GM21529 (cell line): ENCODE results near the gene RPUSD3.
"Not testable (repeated sequence)": the region's sequence is repeated elsewhere in the genome, so short reads cannot be mapped to it uniquely, and the experiment has no call there.

Experiments
- ATAC-seq: cut with Tn5 transposase; IDR thresholded peaks from one replicate; pipeline ENCODE4 v1.9.1; 2021; ENCODE audit not compliant: unreplicated experiment

Gene RPUSD3, protein sequence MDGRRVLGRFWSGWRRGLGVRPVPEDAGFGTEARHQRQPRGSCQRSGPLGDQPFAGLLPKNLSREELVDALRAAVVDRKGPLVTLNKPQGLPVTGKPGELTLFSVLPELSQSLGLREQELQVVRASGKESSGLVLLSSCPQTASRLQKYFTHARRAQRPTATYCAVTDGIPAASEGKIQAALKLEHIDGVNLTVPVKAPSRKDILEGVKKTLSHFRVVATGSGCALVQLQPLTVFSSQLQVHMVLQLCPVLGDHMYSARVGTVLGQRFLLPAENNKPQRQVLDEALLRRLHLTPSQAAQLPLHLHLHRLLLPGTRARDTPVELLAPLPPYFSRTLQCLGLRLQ

GRCh38 chr3:9843715-9844438 is at the start of gene RPUSD3:
Gene RPUSD3, minus strand, starts transcription at chr3:9844008. Its CDS starts 18 bp downstream, at chr3:9843990.
- ATAC-seq, result peak; percentile 97

DNA sequence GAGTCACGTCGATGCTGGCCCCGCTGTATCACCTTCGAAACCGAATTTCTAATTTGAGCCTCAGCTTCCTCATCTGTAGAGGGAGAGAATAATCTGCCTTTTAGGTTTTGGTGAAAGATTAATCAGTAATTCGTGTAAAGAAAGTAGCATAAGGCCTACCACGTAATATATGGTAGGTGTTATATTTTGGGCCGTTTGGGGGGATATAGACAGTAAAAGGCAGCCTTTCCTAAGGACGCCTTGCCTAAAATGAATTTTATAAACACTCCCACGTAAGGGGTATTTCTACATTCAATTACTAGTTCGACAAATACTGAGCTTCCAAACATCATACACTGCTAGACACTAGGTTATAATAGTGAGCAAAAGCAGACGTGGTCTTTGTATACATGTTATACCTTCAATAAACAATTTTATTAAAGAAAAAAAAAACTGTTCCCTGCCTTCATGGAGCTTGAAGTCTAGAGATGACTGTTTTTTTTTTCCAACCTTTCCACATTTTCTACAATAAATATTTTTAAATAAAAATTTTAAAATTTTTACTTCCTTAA is 47.3 kb upstream of the RPUSD3 start:
- ATAC-seq, result no peak

DNA sequence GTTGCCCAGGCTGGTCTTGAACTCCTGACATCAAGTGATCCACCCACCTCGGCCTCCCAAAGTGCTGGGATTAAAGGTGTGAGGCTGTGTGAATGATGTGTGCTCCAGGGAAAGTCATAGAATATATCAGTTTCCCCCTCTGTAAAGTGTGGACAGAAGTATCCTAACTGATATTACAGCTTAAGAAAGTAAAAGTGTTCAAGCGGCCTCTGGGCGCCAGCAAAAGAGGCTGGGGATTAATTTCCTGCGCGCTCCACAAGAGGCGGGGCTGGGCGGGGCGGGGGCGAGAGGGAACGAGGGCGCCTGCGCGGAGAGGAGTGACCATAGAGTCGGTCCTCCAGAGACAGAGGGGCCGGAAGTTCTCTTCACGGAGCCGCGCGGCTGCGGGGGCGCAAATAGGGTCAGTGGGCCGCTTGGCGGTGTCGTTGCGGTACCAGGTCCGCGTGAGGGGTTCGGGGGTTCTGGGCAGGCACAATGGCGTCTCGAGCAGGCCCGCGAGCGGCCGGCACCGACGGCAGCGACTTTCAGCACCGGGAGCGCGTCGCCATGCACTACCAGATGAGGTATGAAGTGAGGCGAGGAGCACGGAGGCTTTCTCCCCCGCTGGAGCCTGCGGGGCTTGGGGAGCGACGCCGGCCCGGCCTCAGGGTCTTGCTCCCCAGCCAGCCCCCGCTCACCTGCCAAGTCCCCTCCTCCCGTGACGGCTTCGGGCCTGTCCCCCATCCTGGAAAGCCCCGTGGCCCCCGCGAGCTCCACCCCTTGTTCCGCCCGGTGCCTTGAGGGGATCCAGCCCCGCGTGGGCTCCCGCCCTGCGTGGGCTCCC is 46.7 kb upstream of the RPUSD3 start, which contains the start of gene JAGN1:
Gene JAGN1, plus strand, starts transcription at position 362 of the 823 bp plus-strand sequence. Its CDS starts 113 bp downstream, at position 475.
- ATAC-seq, result peak; percentile 82

GRCh38 chr3:9889405-9889804 is 45.6 kb upstream of the RPUSD3 start:
- no peak for ATAC-seq

DNA sequence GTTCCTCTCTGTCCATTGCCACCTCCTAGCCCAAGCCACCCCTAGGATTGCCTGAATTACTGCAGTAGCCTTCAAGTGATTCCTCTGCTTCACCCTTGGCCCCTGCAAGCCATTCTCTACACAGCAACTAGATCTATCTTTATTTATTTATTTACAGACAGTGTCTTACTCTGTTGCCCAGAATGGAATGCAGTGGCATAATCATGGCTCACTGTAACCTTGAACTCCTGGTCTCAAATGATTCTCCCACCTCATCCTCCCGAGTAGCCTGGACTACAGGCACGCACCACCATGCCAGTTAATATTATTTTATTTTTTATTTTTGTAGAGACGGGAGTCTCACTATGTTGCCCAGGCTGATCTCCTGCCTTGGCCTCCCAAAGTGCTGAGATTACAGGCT is 44.7 kb upstream of the RPUSD3 start:
- no peak for ATAC-seq

GRCh38 chr3:9887480-9887879 is 43.7 kb upstream of the RPUSD3 start:
- no peak for ATAC-seq

DNA sequence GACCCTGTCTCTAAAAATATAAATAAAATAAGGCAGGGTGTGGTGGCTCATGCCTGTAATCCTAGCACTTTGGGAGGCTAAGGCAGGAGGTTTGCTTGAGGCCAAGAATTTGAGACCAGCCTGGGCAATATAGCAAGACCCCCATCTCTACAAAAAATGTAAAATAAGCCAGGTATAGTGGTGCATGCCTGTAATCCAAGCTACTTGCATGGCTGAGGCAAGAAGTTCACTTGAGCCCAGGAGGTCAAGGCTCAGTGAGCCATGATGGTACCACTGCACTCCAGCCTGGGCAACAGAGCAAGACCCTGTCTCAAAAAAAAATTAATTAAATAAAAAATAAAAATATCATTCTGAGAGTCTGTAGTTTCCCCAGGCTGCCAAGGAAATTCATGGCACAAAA is 42.5 kb upstream of the RPUSD3 start:
- ATAC-seq, result no peak

DNA sequence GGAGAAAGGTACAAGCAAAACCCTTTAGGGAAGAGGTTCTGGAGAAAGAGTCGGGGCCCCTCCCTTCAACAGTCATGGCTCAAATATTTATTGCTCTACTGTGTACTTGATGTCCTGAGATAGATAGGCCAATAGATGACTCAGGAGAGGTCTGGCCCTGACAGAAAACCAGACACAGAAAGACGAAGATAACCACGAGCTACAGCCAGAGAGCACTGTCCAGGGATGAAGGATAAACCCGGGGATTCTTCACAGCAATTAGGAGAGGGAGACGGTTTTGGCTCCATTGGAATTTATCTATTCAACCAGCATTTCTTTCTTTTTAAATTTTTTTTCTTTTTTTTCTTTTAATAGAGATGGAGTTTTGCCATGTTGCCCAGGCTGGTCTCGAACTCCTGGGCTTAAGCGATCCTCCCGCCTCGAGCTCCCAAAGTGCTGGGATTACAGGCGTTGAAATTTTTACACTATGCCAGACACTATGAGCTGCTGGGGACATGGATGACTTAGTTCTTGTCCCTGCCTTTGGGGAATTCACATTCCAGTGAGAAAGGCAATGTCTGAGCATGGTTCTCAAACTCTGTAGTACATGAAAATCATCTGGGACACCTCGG is 40.9 kb upstream of the RPUSD3 start:
- ATAC-seq, result no peak

GRCh38 chr3:9883706-9884554 is 40.1 kb upstream of the RPUSD3 start:
- no peak for ATAC-seq

GRCh38 chr3:9881441-9881840 is 37.6 kb upstream of the RPUSD3 start:
- no peak for ATAC-seq

DNA sequence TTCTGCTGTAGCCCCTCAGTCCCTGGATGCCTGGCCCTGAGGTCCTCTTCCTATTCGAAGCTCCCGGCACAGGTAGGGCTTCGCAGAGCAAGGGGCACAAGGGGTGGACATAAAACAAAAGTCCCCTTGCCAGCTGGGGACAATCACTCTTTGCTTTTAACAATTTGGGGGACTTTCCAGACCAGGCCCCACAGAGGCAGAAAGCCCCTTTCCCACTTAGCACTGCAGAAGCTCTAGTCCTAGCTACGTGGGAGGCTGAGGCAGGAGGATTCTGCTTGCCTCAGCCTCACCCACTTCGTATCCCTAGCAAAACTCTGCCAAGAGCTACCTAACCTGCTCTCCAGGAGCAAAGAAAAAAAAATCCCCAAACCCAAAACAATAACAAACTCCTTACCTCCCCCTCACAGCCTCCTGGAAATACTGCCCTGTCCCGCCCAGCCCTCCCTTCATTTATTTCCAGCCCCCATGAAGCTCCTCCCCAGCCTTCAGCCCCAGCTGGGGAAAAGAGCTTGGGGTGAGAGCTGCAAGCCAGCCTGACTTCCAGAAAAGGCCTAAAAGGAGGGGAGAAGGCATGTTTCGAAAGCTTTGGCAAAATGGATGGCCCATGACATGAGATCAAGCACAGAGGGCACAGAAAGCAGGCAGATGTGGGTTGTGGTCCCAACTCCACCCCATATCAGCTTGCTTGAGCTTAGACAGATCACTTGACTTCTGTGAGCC is 36.2 kb upstream of the RPUSD3 start, which contains the start of gene CIDEC:
Gene CIDEC, minus strand, starts transcription at position 424 of the 720 bp plus-strand sequence. CDS start 1,767 bp downstream, outside the sequence.
- no peak for ATAC-seq

DNA sequence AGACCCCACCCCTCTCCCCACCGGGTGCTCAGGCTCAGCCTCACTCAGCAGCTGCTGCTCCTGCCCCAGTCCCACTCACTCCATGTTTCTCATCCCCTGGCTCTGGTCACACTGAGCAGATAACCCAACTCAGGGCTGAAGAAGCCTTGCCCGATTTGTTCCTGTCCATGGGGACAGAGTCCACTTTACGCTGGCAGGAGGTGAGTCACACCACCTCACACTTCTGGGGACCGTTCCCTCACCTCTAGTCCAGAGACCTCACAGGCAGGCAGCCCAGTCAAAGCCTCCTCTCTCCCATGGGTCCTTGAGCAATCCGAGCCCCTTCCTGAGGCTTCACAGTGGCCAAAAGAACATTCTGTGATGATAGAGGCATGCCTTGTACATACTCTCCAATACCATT is 34.9 kb upstream of the RPUSD3 start:
- no peak for ATAC-seq

GRCh38 chr3:9876991-9877390 is 33.2 kb upstream of the RPUSD3 start:
- ATAC-seq, result no peak

GRCh38 chr3:9876255-9876654 is 32.4 kb upstream of the RPUSD3 start:
- ATAC-seq, result not testable (repeated sequence)

GRCh38 chr3:9875448-9875847 is 31.6 kb upstream of the RPUSD3 start:
- ATAC-seq, result no peak

DNA sequence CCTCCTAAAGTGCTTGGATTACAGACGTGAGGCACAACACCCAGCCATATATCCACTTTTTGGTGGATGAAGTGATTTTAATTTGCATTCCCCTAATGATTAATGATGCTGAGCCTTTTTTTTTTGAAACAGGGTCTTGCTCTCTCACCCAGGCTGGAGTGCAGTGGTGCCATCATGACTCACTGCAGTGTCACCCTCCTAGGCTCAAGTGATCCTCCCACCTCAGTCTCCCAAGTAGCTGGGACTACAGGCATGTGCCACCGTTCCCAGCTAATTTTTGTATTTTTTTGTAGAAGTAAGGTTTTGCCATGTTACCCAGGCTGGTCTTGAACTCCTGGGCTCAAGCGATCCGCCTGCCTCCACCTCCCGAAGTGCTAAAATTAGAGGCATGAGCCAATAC is 28.3 kb upstream of the RPUSD3 start:
- not testable (repeated sequence) for ATAC-seq

DNA sequence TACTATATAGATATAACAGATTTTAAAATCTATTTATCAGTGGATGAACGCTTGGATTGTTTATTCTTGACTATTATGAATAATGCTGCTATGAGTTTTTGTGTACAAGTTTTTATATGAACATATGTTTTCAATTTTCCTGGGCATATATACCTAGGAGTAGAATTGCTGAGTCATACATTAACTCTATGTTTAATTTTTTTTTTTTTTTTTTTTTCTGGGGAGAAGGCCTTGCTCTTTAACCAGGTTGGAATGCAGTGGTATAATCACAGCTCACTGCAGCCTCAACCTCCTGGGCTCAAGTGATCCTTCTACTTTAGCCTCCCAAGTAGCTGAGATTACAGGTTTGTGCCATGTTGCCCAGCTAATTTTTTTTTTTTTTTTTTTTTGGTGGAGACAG is 27.2 kb upstream of the RPUSD3 start:
- no peak for ATAC-seq

GRCh38 chr3:9869955-9870354 is 26.1 kb upstream of the RPUSD3 start:
- no peak for ATAC-seq

GRCh38 chr3:9867106-9867505 is 23.3 kb upstream of the RPUSD3 start:
- no peak for ATAC-seq
